Vagina (tissue), 2 donors: ENCODE data around the gene PRSS21.

Experiments used
- CTCF ChIP-seq, 3 experiments: fragments of 450-650 bp in 2 of 3; fragments of 200-600 bp in 1 of 3; sonication (generic) in 1 of 3; IDR thresholded peaks; one replicate each; pipeline ENCODE4 v1.5.1; 2017 to 2019; ENCODE audit warnings: antibody characterized with exemption in 3 of 3, mild to moderate bottlenecking in 2 of 3, moderate library complexity in 2 of 3
- POLR2A ChIP-seq, 2 donors: fragments of 450-650 bp; IDR thresholded peaks; one replicate each; pipeline ENCODE4 v1.6.1; 2017; ENCODE audit warnings: antibody characterized with exemption in 2 of 2, mild to moderate bottlenecking in 2 of 2, moderate library complexity in 2 of 2
- POLR2AphosphoS5 ChIP-seq, 2 donors: sonication (generic); formaldehyde crosslinking; IDR thresholded peaks; one replicate each; pipeline ENCODE4 v1.9.0; 2017; ENCODE audit warnings: antibody characterized with exemption in 2 of 2, mild to moderate bottlenecking in 2 of 2, low read depth in 1 of 2; ENCODE audit not compliant: insufficient read depth in 1 of 2

GRCh38 chr16:2786061-2786825 is 30.8 kb upstream of the PRSS21 start:
- no peak for TF ChIP-seq POLR2AphosphoS5 (IDR thresholded peaks at IDR 0.05; ENCODE audit: insufficient read depth in 1 of 2, low read depth in 1 of 2)
- no peak for TF ChIP-seq CTCF (IDR thresholded peaks at IDR 0.05)
- no peak for TF ChIP-seq POLR2A (IDR thresholded peaks at IDR 0.05)
